ENCODE data around the gene TRPM4.

- TF ChIP-seq CTCF (IDR thresholded peaks at IDR 0.05; ENCODE audit: low read depth, low read length, missing input control) (no peak), HNF4A (conservative IDR thresholded peaks at IDR 0.05) (no peak), ZBTB33 (IDR thresholded peaks at IDR 0.05) (no peak), TAF1 (conservative IDR thresholded peaks at IDR 0.05) (no peak), FOXA1 (IDR thresholded peaks at IDR 0.05) (no peak), REST (IDR thresholded peaks at IDR 0.05) (no peak), GABPA (IDR thresholded peaks at IDR 0.05 in 1 of 2, conservative IDR thresholded peaks at IDR 0.05 in 1 of 2) (no peak)
Measured at GRCh38 chr19:49140951-49141350, 16.6 kb upstream of the TRPM4 start.

Measured in liver (tissue), 3 donors.